PC-9 (cell line): ENCODE data around the gene DLGAP1. TPM values are rescaled to one million over a fixed set of nuclear protein-coding genes. Genes with fewer than 3 reads are reported as not detected.

Source experiments
- BruUV-seq: library from RNA; stranded (reverse); fragments of 400-500 nt; replicated peaks from 2 replicates; lab custom pipeline; 2021; lab: Mats Ljungman, UMichigan
- CTCF ChIA-PET: fragments of 300-600 bp; sonication (Branson Sonifier 250); formaldehyde crosslinking; loops from one replicate; lab custom pipeline; 2022; ENCODE audit warnings: antibody characterized with exemption; lab: Charles Lee
- POLR2A ChIA-PET: fragments of 300-600 bp; sonication (Branson Sonifier 250); formaldehyde crosslinking; loops from one replicate; lab custom pipeline; 2022; ENCODE audit warnings: antibody characterized with exemption; ENCODE audit not compliant: unreplicated experiment; lab: Charles Lee
- DNase-seq, 2 experiments: peaks; one replicate each; pipeline versions ENCODE4 v3.0.0 to v3.0.0-alpha.2; 2015 to 2022; ENCODE audit warnings: mixed read lengths in 1 of 2
- H2AFZ ChIP-seq: fragments of 200-600 bp; sonication (generic); 2 replicates; pipeline ENCODE4 v1.8.1; 2017; ENCODE audit warnings: antibody characterized with exemption
- H3F3A ChIP-seq: fragments of 200-600 bp; sonication (generic); 2 replicates; pipeline ENCODE4 v1.8.1; 2017; ENCODE audit warnings: antibody characterized with exemption, mild to moderate bottlenecking, low read depth; ENCODE audit not compliant: insufficient read depth
- H3K27ac ChIP-seq: fragments of 200-600 bp; sonication (generic); 2 replicates; pipeline ENCODE4 v1.6.1; 2016; ENCODE audit warnings: mixed run types
- H3K27me3 ChIP-seq: fragments of 200-600 bp; sonication (generic); 2 replicates; pipeline ENCODE4 v1.6.1; 2016; ENCODE audit warnings: low read depth, mixed run types; ENCODE audit not compliant: insufficient read depth
- H3K36me3 ChIP-seq: fragments of 200-600 bp; sonication (generic); 2 replicates; pipeline ENCODE4 v1.6.1; 2016; ENCODE audit warnings: low read depth, mixed run types
- H3K4me1 ChIP-seq: fragments of 200-600 bp; sonication (generic); replicated peaks from 2 replicates; pipeline ENCODE4 v1.6.1; 2016; ENCODE audit warnings: mixed run types; ENCODE audit not compliant: insufficient read depth
- H3K4me2 ChIP-seq: fragments of 200-600 bp; sonication (generic); 2 replicates; pipeline ENCODE4 v1.6.1; 2017; ENCODE audit warnings: mixed run types
- H3K4me3 ChIP-seq: fragments of 200-600 bp; sonication (generic); 2 replicates; pipeline ENCODE4 v1.6.1; 2016; ENCODE audit warnings: mixed run types
- H3K79me2 ChIP-seq: fragments of 200-600 bp; sonication (generic); 2 replicates; pipeline ENCODE4 v1.6.1; 2017; ENCODE audit warnings: low read depth, mixed run types
- H3K9me2 ChIP-seq: fragments of 200-600 bp; sonication (generic); 2 replicates; pipeline ENCODE4 v1.8.1; 2017; ENCODE audit warnings: mild to moderate bottlenecking; ENCODE audit not compliant: insufficient read depth
- H3K9me3 ChIP-seq: fragments of 200-600 bp; sonication (generic); 2 replicates; pipeline ENCODE4 v1.8.1; 2016; ENCODE audit warnings: low read depth; ENCODE audit not compliant: insufficient read depth
- H4K20me1 ChIP-seq: fragments of 200-600 bp; sonication (generic); 2 replicates; pipeline ENCODE4 v1.8.1; 2017; ENCODE audit not compliant: insufficient read depth
- CTCF ChIP-seq: fragments of 200-600 bp; sonication (generic); conservative IDR thresholded peaks from 2 replicates; pipeline ENCODE4 v1.6.1; 2017; ENCODE audit warnings: mixed run types, antibody characterized with exemption, mild to moderate bottlenecking, moderate library complexity
- EZH2 ChIP-seq: fragments of 200-600 bp; sonication (generic); IDR thresholded peaks from 2 replicates; pipeline ENCODE4 v1.8.0; 2017; ENCODE audit warnings: antibody characterized with exemption, low read depth
- intact Hi-C: fragments of 100-400 bp; cut with micrococcal nuclease; formaldehyde crosslinking; loops from one replicate; pipeline ENCODE4 v1.10.0; 2022; ENCODE audit not compliant: unreplicated experiment
- total RNA-seq: library from RNA; stranded (reverse); gene quantifications from 2 replicates; pipeline ENCODE4 v1.2.3, GENCODE V29; 2021

DLGAP1 gene
- total RNA-seq, 1 experiment from 2014 or later, result not detected

GRCh38 chr18:4384932-4385331 is 70.2 kb downstream of the DLGAP1 start:
- Histone ChIP-seq H3F3A (no peaks in the 10 kb centered on the region), H3K4me3 (no peak overlapping the region), H3K27me3 (no peaks in the 10 kb centered on the region), H3K27ac (no peak overlapping the region), H3K9me2 (no peaks in the 10 kb centered on the region), H3K9me3 (no peaks in the 10 kb centered on the region), H3K36me3 (no peaks in the 10 kb centered on the region), H3K4me2 (no peak overlapping the region), H3K4me1 (no peaks in the 10 kb centered on the region), H3K79me2 (no peaks in the 10 kb centered on the region), H2AFZ (no peak overlapping the region), H4K20me1 (no peaks in the 10 kb centered on the region)
- intact Hi-C loops, result no loop called here
- TF ChIP-seq CTCF (no peak), EZH2 (no peak)
- POLR2A ChIA-PET, result interaction anchor here (0.7 kb wide), 1 partner anchor 99 kb away, joined by 11 read pairs; no protein-coding TSS in a partner anchor
- no peak for DNase-seq
- no TSS peak for BruUV-seq
- CTCF ChIA-PET, result no interaction called here

- Histone ChIP-seq H3K36me3 (no peaks in the 10 kb centered on the region), H2AFZ (no peak overlapping the region), H3K27me3 (no peaks in the 10 kb centered on the region), H3K4me3 (no peak overlapping the region), H3K4me1 (no peaks in the 10 kb centered on the region), H3K9me3 (no peaks in the 10 kb centered on the region), H3K9me2 (no peaks in the 10 kb centered on the region), H3K4me2 (no peak overlapping the region), H3K79me2 (no peaks in the 10 kb centered on the region), H3F3A (no peaks in the 10 kb centered on the region), H3K27ac (no peak overlapping the region), H4K20me1 (no peaks in the 10 kb centered on the region)
- CTCF ChIA-PET, result no interaction called here
- BruUV-seq, result no TSS peak
- intact Hi-C loops, result no loop called here
- POLR2A ChIA-PET, result no interaction called here
- no peak for DNase-seq
- TF ChIP-seq EZH2 (no peak), CTCF (no peak)
Observed at GRCh38 chr18:4374564-4374963, 80.5 kb downstream of the DLGAP1 start.

GRCh38 chr18:4369705-4370104 is 85.4 kb downstream of the DLGAP1 start:
- H3K27me3 ChIP-seq, result no peaks in the 10 kb centered on the region
- intact Hi-C loops, result no loop called here
- H3F3A ChIP-seq, result no peaks in the 10 kb centered on the region
- no peaks in the 10 kb centered on the region for H4K20me1 ChIP-seq
- no peaks in the 10 kb centered on the region for H3K36me3 ChIP-seq
- H3K4me3 ChIP-seq, result no peak overlapping the region
- H2AFZ ChIP-seq, result no peak overlapping the region
- DNase-seq, result no peak
- CTCF ChIA-PET, result no interaction called here
- H3K79me2 ChIP-seq, result no peaks in the 10 kb centered on the region
- H3K4me2 ChIP-seq, result no peak overlapping the region
- TF ChIP-seq CTCF (no peak), EZH2 (no peak)
- H3K4me1 ChIP-seq, result no peaks in the 10 kb centered on the region
- no peaks in the 10 kb centered on the region for H3K9me2 ChIP-seq
- no TSS peak for BruUV-seq
- POLR2A ChIA-PET, result no interaction called here
- no peaks in the 10 kb centered on the region for H3K9me3 ChIP-seq
- H3K27ac ChIP-seq, result no peak overlapping the region
